Mesenchymal stem cell (in vitro differentiated cells and primary cell): ENCODE measurements around the gene ERG28.

Source experiments
- DNase-seq: peaks from one replicate; pipeline ENCODE4 v3.0.0-alpha.2; 2013
- H2AFZ ChIP-seq: one replicate; pipeline ENCODE4 v1.6.1; 2013; ENCODE audit warnings: low read depth, mild to moderate bottlenecking, control low read depth, inconsistent platforms, low read length, moderate library complexity
- H2AK5ac ChIP-seq: 2 replicates; pipeline ENCODE4 v1.6.1; 2013; ENCODE audit warnings: low read length, moderate library complexity, mild to moderate bottlenecking, inconsistent platforms; ENCODE audit not compliant: severe bottlenecking
- H2BK120ac ChIP-seq: one replicate; pipeline ENCODE4 v1.6.1; 2013; ENCODE audit warnings: low read depth, mild to moderate bottlenecking, inconsistent platforms, low read length, moderate library complexity
- H2BK12ac ChIP-seq, 2 experiments: one replicate each; pipeline ENCODE4 v1.6.1; 2013; ENCODE audit warnings: inconsistent platforms in 2 of 2, low read length in 2 of 2, mild to moderate bottlenecking in 2 of 2, moderate library complexity in 2 of 2, control low read depth in 1 of 2
- H2BK15ac ChIP-seq: one replicate; pipeline ENCODE4 v1.6.1; 2013; ENCODE audit warnings: mild to moderate bottlenecking, low read depth, inconsistent platforms; ENCODE audit not compliant: poor library complexity, severe bottlenecking
- H2BK5ac ChIP-seq: 2 replicates; pipeline ENCODE4 v1.6.1; 2013; ENCODE audit warnings: low read depth, mild to moderate bottlenecking, low read length, control low read depth, inconsistent platforms; ENCODE audit not compliant: poor library complexity, severe bottlenecking
- H3K14ac ChIP-seq, 2 experiments: one replicate each; pipeline ENCODE4 v1.6.1; 2013; ENCODE audit warnings: inconsistent platforms in 2 of 2, low read length in 2 of 2, control low read depth in 1 of 2, mild to moderate bottlenecking in 1 of 2, moderate library complexity in 1 of 2
- H3K18ac ChIP-seq, 2 experiments: one replicate each; pipeline ENCODE4 v1.6.1; 2013; ENCODE audit warnings: inconsistent platforms in 2 of 2, low read length in 2 of 2, control low read depth in 1 of 2, low read depth in 1 of 2, mild to moderate bottlenecking in 1 of 2
- H3K23ac ChIP-seq, 2 experiments: one replicate each; pipeline ENCODE4 v1.6.1; 2013; ENCODE audit warnings: inconsistent platforms in 2 of 2, low read length in 2 of 2, mild to moderate bottlenecking in 2 of 2, moderate library complexity in 2 of 2, control low read depth in 1 of 2
- H3K27ac ChIP-seq: 2 replicates; pipeline ENCODE4 v1.5.1; 2013; ENCODE audit warnings: mild to moderate bottlenecking, moderate library complexity, low read length, control low read depth, inconsistent platforms; ENCODE audit not compliant: poor library complexity, severe bottlenecking
- H3K27me3 ChIP-seq, 2 experiments: 2 replicates each; pipeline versions ENCODE4 v1.6.1 to v1.7.0; 2013; ENCODE audit warnings: low read length in 2 of 2, mild to moderate bottlenecking in 2 of 2, moderate library complexity in 2 of 2, control low read depth in 1 of 2, inconsistent platforms in 1 of 2; ENCODE audit not compliant: control insufficient read depth in 1 of 2, insufficient read depth in 1 of 2
- H3K36me3 ChIP-seq, 2 experiments: 2 replicates each; pipeline versions ENCODE4 v1.6.1 to v1.7.0; 2013; ENCODE audit warnings: low read length in 2 of 2, control low read depth in 1 of 2, inconsistent platforms in 1 of 2, low read depth in 1 of 2, mild to moderate bottlenecking in 1 of 2; ENCODE audit not compliant: insufficient read depth in 2 of 2, control insufficient read depth in 1 of 2
- H3K4ac ChIP-seq, 2 experiments: one replicate each; pipeline ENCODE4 v1.6.1; 2013; ENCODE audit warnings: inconsistent platforms in 2 of 2, low read length in 2 of 2, mild to moderate bottlenecking in 2 of 2, moderate library complexity in 2 of 2, control low read depth in 1 of 2, low read depth in 1 of 2
- H3K4me1 ChIP-seq: 2 replicates; pipeline ENCODE4 v1.6.1; 2013; ENCODE audit warnings: low read depth, low read length, control low read depth; ENCODE audit not compliant: control insufficient read depth, insufficient read depth
- H3K4me2 ChIP-seq: 2 replicates; pipeline ENCODE4 v1.6.1; 2013; ENCODE audit warnings: low read length, mild to moderate bottlenecking, inconsistent platforms; ENCODE audit not compliant: poor library complexity, severe bottlenecking
- H3K4me3 ChIP-seq, 2 experiments: 2 replicates each; pipeline versions ENCODE4 v1.5.1 to v1.7.0; 2013; ENCODE audit warnings: low read length in 2 of 2, mild to moderate bottlenecking in 2 of 2, control low read depth in 1 of 2, low read depth in 1 of 2; ENCODE audit not compliant: insufficient read depth in 1 of 2
- H3K79me1 ChIP-seq: replicated peaks from 2 replicates; pipeline ENCODE4 v1.6.1; 2013; ENCODE audit warnings: mild to moderate bottlenecking, control low read depth, low read length, inconsistent platforms; ENCODE audit not compliant: poor library complexity, severe bottlenecking
- H3K9ac ChIP-seq: 2 replicates; pipeline ENCODE4 v1.7.0; 2013; ENCODE audit warnings: mild to moderate bottlenecking, low read length, moderate library complexity
- H3K9me3 ChIP-seq: 2 replicates; pipeline ENCODE4 v1.7.0; 2013; ENCODE audit warnings: mild to moderate bottlenecking, low read length; ENCODE audit not compliant: control insufficient read depth
- H4K8ac ChIP-seq: one replicate; pipeline ENCODE4 v1.6.1; 2013; ENCODE audit warnings: inconsistent platforms, mild to moderate bottlenecking, low read length, moderate library complexity
- H4K91ac ChIP-seq: one replicate; pipeline ENCODE4 v1.6.1; 2013; ENCODE audit warnings: mild to moderate bottlenecking, low read length, inconsistent platforms
- WGBS: methylation state at CpG from one replicate; pipeline ENCODE4 v1.1.7; 2013; ENCODE audit warnings: mixed read lengths; 5-methylcytosine and 5-hydroxymethylcytosine counted together

Gene ERG28

DNA sequence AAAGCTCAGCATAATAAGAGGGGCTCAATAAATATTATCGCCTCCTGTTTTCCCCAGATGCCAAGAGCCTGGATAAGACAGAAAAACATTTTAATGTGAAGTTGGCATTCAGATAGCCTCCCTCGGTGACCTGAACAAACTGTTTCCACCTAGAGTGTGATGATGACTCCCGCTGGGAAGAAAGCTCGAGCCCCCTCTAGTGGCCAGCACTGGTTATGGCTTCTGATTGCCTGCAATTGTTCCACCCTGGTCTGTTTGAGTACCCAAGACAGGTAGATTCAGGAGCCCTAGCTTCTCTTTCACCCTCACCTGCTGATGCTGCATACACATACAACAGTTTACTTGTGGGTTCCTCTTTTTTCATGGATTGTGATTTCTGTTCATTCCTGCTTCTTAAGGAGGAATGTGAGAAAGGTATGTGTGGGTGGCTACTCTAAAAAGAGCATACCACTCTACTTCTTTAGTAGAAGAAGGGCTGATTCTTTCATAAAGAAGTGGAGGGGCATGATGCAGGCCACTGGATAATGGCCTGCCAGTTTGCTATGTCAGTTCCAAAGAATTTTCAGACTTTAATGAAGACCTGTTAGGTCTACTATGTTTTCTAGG lies 6.4 kb downstream of the ERG28 start:
- 20% methylated on average over 4 of the region's 4 CpGs for WGBS
- H3K36me3 ChIP-seq, result peaks cover 31 to 69% of the 10 kb centered on the region in 2 experiments
- no peak overlapping the region for H2AFZ ChIP-seq
- no peak overlapping the region for H3K4me2 ChIP-seq
- H3K23ac ChIP-seq, result no peak overlapping the region
- H2AK5ac ChIP-seq, result no peak overlapping the region
- no peak overlapping the region for H3K4ac ChIP-seq
- H2BK15ac ChIP-seq, result no peak overlapping the region
- H4K8ac ChIP-seq, result no peak overlapping the region
- no peak overlapping the region for H4K91ac ChIP-seq
- DNase-seq, result peak; percentile 68
- H2BK5ac ChIP-seq, result no peak overlapping the region
- H3K9ac ChIP-seq, result no peak overlapping the region
- no peaks in the 10 kb centered on the region for H3K9me3 ChIP-seq
- no peak overlapping the region for H3K4me3 ChIP-seq
- no peak overlapping the region for H3K14ac ChIP-seq
- peaks cover 37% of the 10 kb centered on the region for H3K79me1 ChIP-seq
- no peak overlapping the region for H3K18ac ChIP-seq
- peaks cover 4% of the 10 kb centered on the region for H3K4me1 ChIP-seq
- no peaks in the 10 kb centered on the region for H3K27me3 ChIP-seq
- H3K27ac ChIP-seq, result no peak overlapping the region
- H2BK120ac ChIP-seq, result no peak overlapping the region
- H2BK12ac ChIP-seq, result no peak overlapping the region

- H3K4me3 ChIP-seq, result no peak overlapping the region
- no peak overlapping the region for H2BK5ac ChIP-seq
- H3K18ac ChIP-seq, result no peak overlapping the region
- H3K9ac ChIP-seq, result no peak overlapping the region
- peaks cover 5% of the 10 kb centered on the region for H3K4me1 ChIP-seq
- H3K4me2 ChIP-seq, result no peak overlapping the region
- DNase-seq, result no peak
- no peak overlapping the region for H3K14ac ChIP-seq
- no peak overlapping the region for H4K8ac ChIP-seq
- no peak overlapping the region for H2BK120ac ChIP-seq
- H3K23ac ChIP-seq, result no peak overlapping the region
- no peaks in the 10 kb centered on the region for H3K27me3 ChIP-seq
- peaks cover 31 to 72% of the 10 kb centered on the region in 2 experiments for H3K36me3 ChIP-seq
- H4K91ac ChIP-seq, result no peak overlapping the region
- H2BK15ac ChIP-seq, result no peak overlapping the region
- H2BK12ac ChIP-seq, result no peak overlapping the region
- WGBS, result no CpG with 5 or more reads among the region's 1 CpG
- H2AK5ac ChIP-seq, result no peak overlapping the region
- H3K9me3 ChIP-seq, result no peaks in the 10 kb centered on the region
- no peak overlapping the region for H3K27ac ChIP-seq
- peaks cover 34% of the 10 kb centered on the region for H3K79me1 ChIP-seq
- no peak overlapping the region for H3K4ac ChIP-seq
- H2AFZ ChIP-seq, result no peak overlapping the region
These were observed 7.1 kb downstream of the ERG28 start for GRCh38 chr14:75653563-75653962.

DNA sequence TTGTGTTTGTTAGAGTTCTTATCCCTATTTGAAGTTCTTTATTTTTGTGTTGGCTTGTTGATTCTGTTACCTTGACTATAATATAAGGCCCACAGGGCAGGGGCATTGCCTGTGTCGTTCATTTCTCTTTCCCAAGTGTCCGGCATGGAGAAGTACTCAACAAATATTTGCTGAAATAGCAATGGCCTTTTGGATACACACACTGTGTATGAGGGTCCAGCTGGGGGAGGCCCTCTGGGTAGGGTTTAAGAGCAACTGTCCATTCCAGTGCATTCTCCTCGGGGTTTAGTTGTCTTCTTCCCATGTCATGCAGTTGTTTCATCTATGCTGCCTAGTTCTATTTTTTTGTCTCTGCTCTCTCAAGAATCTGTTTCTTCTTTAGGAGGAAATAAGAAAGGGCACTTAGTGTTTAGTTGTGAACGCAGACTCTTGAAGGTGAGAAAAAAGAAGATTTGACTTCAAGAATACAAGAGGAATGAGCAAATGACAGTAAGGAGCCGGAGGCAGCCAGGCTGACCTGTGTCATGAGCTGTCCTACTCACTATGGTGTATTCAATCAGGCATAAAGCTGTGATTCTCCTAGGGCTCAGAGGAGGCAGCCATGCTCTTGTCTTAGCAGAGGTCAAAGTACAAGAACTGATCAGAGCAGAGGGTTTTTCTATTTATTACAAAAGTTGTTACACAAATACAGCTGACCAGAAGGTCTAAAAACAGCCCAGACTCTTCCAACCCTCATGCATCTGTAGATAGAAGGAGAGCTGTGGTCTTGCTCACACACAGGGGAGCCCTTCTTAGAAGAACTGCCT lies 10.2 kb downstream of the ERG28 start:
- no peak overlapping the region for H3K9ac ChIP-seq
- H3K9me3 ChIP-seq, result no peaks in the 10 kb centered on the region
- H3K14ac ChIP-seq, result no peak overlapping the region
- H2AFZ ChIP-seq, result no peak overlapping the region
- peak overlapping the region; percentile 36 for H2BK5ac ChIP-seq
- H2BK15ac ChIP-seq, result no peak overlapping the region
- H3K79me1 ChIP-seq, result peaks cover 27% of the 10 kb centered on the region
- no peak overlapping the region for H3K27ac ChIP-seq
- H3K4me2 ChIP-seq, result no peak overlapping the region
- no peaks in the 10 kb centered on the region for H3K27me3 ChIP-seq
- no peak for DNase-seq
- no peak overlapping the region for H4K91ac ChIP-seq
- no peak overlapping the region for H3K4me3 ChIP-seq
- no peak overlapping the region for H3K23ac ChIP-seq
- H2BK12ac ChIP-seq, result no peak overlapping the region
- peaks cover 31 to 54% of the 10 kb centered on the region in 2 experiments for H3K36me3 ChIP-seq
- WGBS, result 99% methylated on average over 5 of the region's 5 CpGs
- H2AK5ac ChIP-seq, result peak overlapping the region; percentile 76
- peaks cover 19% of the 10 kb centered on the region for H3K4me1 ChIP-seq
- H3K18ac ChIP-seq, result no peak overlapping the region
- H2BK120ac ChIP-seq, result no peak overlapping the region
- H4K8ac ChIP-seq, result no peak overlapping the region
- H3K4ac ChIP-seq, result no peak overlapping the region

GRCh38 chr14:75649773-75650172 lies 10.9 kb downstream of the ERG28 start:
- Histone ChIP-seq H3K4me3 (no peak overlapping the region), H3K36me3 (peaks cover 26 to 47% of the 10 kb centered on the region in 2 experiments), H3K18ac (no peak overlapping the region), H4K8ac (no peak overlapping the region), H2BK12ac (no peak overlapping the region), H2BK5ac (no peak overlapping the region), H3K27me3 (no peaks in the 10 kb centered on the region), H3K14ac (no peak overlapping the region), H2AK5ac (peak overlapping the region; percentile 5), H3K4me2 (no peak overlapping the region), H2BK15ac (no peak overlapping the region), H3K23ac (no peak overlapping the region), H2AFZ (no peak overlapping the region), H3K27ac (peak overlapping the region; percentile 5), H2BK120ac (no peak overlapping the region), H3K4me1 (peaks cover 19% of the 10 kb centered on the region), H3K79me1 (peaks cover 24% of the 10 kb centered on the region), H3K4ac (no peak overlapping the region), H3K9ac (no peak overlapping the region), H4K91ac (no peak overlapping the region), H3K9me3 (no peaks in the 10 kb centered on the region)
- 100% methylated on average over 1 of the region's 1 CpG for WGBS
- DNase-seq, result no peak
